PFSK-1 (cell line): Measurements from ENCODE around the gene ERC2.

Experiments used
- POLR2AphosphoS5 ChIP-seq: IDR thresholded peaks from 2 replicates; pipeline ENCODE4 v1.6.1; 2012; ENCODE audit warnings: low read depth, mild to moderate bottlenecking, control low read depth, low read length, moderate library complexity
- SIN3A ChIP-seq: IDR thresholded peaks from 2 replicates; pipeline ENCODE4 v1.6.1; 2012; ENCODE audit warnings: mild to moderate bottlenecking, low read length, moderate library complexity, borderline replicate concordance; ENCODE audit not compliant: insufficient read depth
- TAF1 ChIP-seq: IDR thresholded peaks from 2 replicates; pipeline ENCODE4 v1.6.1; 2012; ENCODE audit warnings: low read length, control low read depth, borderline replicate concordance; ENCODE audit not compliant: insufficient read depth
- TF ChIP-seq, protein P1 (sequence below), 2 experiments: IDR thresholded peaks; 2 replicates each; pipeline versions ENCODE4 v1.6.1 to v1.8.0; 2011 to 2012; ENCODE audit warnings: low read depth in 2 of 2, low read length in 2 of 2, control low read depth in 1 of 2, inconsistent platforms in 1 of 2, mild to moderate bottlenecking in 1 of 2, moderate library complexity in 1 of 2; ENCODE audit not compliant: insufficient read depth in 1 of 2

DNA sequence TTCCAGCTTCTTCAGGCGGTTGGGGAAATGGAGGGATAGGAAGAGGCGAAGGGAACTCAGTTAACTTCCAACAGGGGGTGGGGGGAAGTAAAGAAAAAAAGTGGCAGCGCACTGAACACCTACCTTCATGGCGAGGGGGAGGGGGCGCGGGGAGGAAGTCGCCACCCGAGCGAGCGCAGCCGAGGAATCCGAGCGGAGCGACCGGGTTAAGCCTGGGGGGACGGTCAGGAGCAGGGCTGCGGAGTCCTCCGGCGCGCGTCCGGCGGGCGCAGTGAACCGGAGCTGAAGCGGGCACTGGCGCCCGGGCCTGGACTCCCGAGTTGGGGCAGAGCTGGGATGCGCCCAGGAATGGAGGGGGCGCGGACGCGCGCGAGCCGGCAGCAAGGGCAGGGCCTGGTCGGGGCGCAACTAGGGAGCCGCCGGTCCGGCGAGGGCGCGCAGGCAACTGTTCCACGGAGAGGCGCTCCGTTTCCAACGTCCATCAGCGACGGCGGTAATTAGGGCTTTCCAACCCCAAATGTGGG lies 981.3 kb downstream of the ERC2 start, which contains the start of gene WNT5A:
- TF ChIP-seq, protein P1, sequence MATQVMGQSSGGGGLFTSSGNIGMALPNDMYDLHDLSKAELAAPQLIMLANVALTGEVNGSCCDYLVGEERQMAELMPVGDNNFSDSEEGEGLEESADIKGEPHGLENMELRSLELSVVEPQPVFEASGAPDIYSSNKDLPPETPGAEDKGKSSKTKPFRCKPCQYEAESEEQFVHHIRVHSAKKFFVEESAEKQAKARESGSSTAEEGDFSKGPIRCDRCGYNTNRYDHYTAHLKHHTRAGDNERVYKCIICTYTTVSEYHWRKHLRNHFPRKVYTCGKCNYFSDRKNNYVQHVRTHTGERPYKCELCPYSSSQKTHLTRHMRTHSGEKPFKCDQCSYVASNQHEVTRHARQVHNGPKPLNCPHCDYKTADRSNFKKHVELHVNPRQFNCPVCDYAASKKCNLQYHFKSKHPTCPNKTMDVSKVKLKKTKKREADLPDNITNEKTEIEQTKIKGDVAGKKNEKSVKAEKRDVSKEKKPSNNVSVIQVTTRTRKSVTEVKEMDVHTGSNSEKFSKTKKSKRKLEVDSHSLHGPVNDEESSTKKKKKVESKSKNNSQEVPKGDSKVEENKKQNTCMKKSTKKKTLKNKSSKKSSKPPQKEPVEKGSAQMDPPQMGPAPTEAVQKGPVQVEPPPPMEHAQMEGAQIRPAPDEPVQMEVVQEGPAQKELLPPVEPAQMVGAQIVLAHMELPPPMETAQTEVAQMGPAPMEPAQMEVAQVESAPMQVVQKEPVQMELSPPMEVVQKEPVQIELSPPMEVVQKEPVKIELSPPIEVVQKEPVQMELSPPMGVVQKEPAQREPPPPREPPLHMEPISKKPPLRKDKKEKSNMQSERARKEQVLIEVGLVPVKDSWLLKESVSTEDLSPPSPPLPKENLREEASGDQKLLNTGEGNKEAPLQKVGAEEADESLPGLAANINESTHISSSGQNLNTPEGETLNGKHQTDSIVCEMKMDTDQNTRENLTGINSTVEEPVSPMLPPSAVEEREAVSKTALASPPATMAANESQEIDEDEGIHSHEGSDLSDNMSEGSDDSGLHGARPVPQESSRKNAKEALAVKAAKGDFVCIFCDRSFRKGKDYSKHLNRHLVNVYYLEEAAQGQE (IDR thresholded peaks at IDR 0.05; ENCODE audit: insufficient read depth in 1 of 2, low read depth in 2 of 2, low read length in 2 of 2) = no peak
- TF ChIP-seq POLR2AphosphoS5 = no peak
- no peak for TF ChIP-seq SIN3A
- no peak for TF ChIP-seq TAF1
